ENCODE data around the gene CCDC197.

DNA sequence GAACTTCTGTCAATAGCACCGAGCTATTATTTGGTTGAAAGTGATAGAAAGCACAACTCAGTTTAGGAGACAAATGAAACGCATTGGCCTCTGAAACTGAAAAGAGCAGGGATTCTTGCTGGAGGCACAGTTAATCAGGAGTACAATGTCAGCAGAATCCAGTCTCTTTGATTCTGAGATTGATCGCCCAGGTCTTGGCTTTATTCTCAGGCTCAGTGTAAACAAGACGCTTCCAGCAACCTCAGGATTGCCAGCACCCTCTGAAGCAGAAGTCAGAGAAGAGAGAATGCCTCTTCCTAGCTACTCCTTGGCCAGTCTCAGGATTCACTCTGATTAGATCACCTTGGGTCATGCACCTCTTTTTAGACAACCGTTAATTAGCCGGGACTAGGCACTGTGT, 17.3 kb downstream of the CCDC197 start:
- TF ChIP-seq, protein P1, sequence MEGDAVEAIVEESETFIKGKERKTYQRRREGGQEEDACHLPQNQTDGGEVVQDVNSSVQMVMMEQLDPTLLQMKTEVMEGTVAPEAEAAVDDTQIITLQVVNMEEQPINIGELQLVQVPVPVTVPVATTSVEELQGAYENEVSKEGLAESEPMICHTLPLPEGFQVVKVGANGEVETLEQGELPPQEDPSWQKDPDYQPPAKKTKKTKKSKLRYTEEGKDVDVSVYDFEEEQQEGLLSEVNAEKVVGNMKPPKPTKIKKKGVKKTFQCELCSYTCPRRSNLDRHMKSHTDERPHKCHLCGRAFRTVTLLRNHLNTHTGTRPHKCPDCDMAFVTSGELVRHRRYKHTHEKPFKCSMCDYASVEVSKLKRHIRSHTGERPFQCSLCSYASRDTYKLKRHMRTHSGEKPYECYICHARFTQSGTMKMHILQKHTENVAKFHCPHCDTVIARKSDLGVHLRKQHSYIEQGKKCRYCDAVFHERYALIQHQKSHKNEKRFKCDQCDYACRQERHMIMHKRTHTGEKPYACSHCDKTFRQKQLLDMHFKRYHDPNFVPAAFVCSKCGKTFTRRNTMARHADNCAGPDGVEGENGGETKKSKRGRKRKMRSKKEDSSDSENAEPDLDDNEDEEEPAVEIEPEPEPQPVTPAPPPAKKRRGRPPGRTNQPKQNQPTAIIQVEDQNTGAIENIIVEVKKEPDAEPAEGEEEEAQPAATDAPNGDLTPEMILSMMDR (IDR thresholded peaks at IDR 0.05) = no peak
- TF ChIP-seq ZFX (IDR thresholded peaks at IDR 0.05; ENCODE audit: borderline replicate concordance) = no peak

Data from 22Rv1 (cell line).